SJCRH30 (cell line): ENCODE measurements around the gene OVOL1. TPM values are rescaled to one million over a fixed set of nuclear protein-coding genes. Genes with fewer than 3 reads are reported as not detected.

ENCODE experiments used
- DNase-seq, 2 experiments: peaks; one replicate each; pipeline ENCODE4 v3.0.0-alpha.2; 2015 to 2020
- H3K27ac ChIP-seq: fragments of 250-450 bp; sonication (Bioruptor Pico); 2 replicates; pipeline ENCODE4 v1.5.1; 2020; ENCODE audit warnings: mild to moderate bottlenecking, moderate library complexity
- H3K27me3 ChIP-seq: fragments of 250-450 bp; sonication (Bioruptor Pico); 2 replicates; pipeline ENCODE4 v1.5.1; 2020; ENCODE audit warnings: mild to moderate bottlenecking, moderate library complexity
- H3K36me3 ChIP-seq: fragments of 250-450 bp; sonication (Bioruptor Pico); 2 replicates; pipeline ENCODE4 v1.5.1; 2020; ENCODE audit warnings: mild to moderate bottlenecking, moderate library complexity
- H3K4me1 ChIP-seq: fragments of 250-450 bp; sonication (Bioruptor Pico); 2 replicates; pipeline ENCODE4 v1.5.1; 2020; ENCODE audit warnings: mild to moderate bottlenecking, moderate library complexity
- H3K4me3 ChIP-seq: fragments of 250-450 bp; sonication (Bioruptor Pico); 2 replicates; pipeline ENCODE4 v1.5.1; 2020; ENCODE audit warnings: mild to moderate bottlenecking, moderate library complexity
- H3K9me3 ChIP-seq: fragments of 250-450 bp; sonication (Bioruptor Pico); replicated peaks from 2 replicates; pipeline ENCODE4 v1.5.1; 2020; ENCODE audit warnings: mild to moderate bottlenecking, moderate library complexity
- total RNA-seq: library from RNA; depleted of rRNA; stranded (reverse); fragments of >200 nt; shearing (Covaris generic); gene quantifications from 2 replicates; pipeline ENCODE4 v1.2.3, GENCODE V29; 2014

OVOL1 gene
- total RNA-seq, 1 experiment from 2014 or later: not detected

GRCh38 chr11:65793625-65794400 is 7.0 kb downstream of the OVOL1 start:
- H3K27ac ChIP-seq: no peak overlapping the region
- H3K4me3 ChIP-seq: no peak overlapping the region
- DNase-seq: no peak
- H3K27me3 ChIP-seq: peaks cover 57% of the 10 kb centered on the region
- H3K4me1 ChIP-seq: no peaks in the 10 kb centered on the region
- no peaks in the 10 kb centered on the region for H3K36me3 ChIP-seq
- H3K9me3 ChIP-seq: no peaks in the 10 kb centered on the region

- H3K27me3 ChIP-seq: peaks cover 63% of the 10 kb centered on the region
- no peak for DNase-seq
- H3K4me3 ChIP-seq: no peak overlapping the region
- H3K4me1 ChIP-seq: no peaks in the 10 kb centered on the region
- H3K27ac ChIP-seq: no peak overlapping the region
- no peaks in the 10 kb centered on the region for H3K9me3 ChIP-seq
- H3K36me3 ChIP-seq: no peaks in the 10 kb centered on the region
Measured at GRCh38 chr11:65794570-65795510, 8.0 kb downstream of the OVOL1 start.

DNA sequence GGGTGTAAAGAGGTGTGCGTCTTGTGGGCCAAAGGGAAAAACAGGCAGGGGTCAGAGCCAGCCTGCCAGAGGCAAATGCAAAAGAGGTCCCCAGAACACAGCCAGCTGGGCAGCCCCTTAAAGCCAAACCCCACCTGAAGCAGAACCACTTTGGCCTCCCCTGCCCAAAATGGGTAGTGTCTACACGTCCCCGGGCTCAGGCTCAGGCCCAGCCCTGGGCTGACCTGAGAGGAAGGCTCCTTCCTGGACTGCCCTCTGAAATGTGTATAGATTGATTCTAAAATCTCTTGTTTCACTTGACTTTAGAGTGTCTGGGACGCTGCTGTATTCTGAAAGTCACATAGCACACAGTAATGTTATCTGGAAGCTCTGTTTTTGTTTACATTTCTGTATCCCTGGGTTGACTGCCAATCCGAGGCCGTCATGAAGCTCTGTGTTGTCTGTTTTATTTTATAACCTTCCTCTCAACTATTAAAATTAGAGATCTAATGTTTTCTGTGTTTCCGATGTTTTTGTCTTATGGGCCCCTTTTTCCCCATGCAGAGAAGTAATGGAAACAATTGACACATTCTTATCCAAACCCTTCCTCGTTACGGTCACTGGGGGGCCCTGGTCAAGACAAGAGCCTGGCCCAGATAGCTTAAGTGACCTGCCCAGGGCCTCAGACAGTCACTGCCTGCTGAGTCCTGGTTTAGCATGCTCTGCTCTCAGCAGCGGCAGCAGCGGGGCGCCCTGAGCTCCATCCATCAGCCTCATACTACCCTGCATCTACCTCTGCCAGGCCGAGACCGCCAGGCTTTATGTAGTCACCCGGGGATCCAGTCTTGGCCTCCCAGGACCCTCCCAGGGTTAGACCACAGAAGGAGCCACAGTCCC is 10.1 kb downstream of the OVOL1 start:
- Histone ChIP-seq H3K4me1 (no peaks in the 10 kb centered on the region), H3K9me3 (no peaks in the 10 kb centered on the region), H3K27me3 (peaks cover 57% of the 10 kb centered on the region)

DNA sequence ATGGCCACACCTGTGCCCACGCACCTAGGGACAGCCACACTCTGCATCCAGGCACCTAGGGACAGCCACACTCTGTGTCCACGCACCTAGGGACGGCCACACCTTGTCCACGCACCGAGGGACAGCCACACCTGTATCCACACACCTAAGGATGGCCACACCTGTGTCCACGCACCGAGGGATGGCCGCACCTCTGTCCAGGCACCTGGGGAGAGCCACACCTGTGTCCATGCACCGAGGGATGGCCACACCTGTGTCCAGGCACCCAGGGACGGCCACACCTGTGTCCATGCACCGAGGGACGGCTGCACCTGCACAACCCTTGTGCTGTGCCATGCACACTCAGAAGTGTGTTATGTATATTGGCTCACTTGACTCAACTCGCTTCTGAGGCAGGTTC is 10.8 kb downstream of the OVOL1 start:
- peaks cover 52% of the 10 kb centered on the region for H3K27me3 ChIP-seq
- no peaks in the 10 kb centered on the region for H3K4me1 ChIP-seq
- no peaks in the 10 kb centered on the region for H3K9me3 ChIP-seq
- DNase-seq: no peak
- H3K27ac ChIP-seq: no peak overlapping the region
- H3K4me3 ChIP-seq: no peak overlapping the region
- H3K36me3 ChIP-seq: no peaks in the 10 kb centered on the region

More for the DNA sequence above, 10.1 kb downstream of the OVOL1 start:
- H3K36me3 ChIP-seq: no peaks in the 10 kb centered on the region
- no peak overlapping the region for H3K27ac ChIP-seq
- DNase-seq: no peak
- no peak overlapping the region for H3K4me3 ChIP-seq

DNA sequence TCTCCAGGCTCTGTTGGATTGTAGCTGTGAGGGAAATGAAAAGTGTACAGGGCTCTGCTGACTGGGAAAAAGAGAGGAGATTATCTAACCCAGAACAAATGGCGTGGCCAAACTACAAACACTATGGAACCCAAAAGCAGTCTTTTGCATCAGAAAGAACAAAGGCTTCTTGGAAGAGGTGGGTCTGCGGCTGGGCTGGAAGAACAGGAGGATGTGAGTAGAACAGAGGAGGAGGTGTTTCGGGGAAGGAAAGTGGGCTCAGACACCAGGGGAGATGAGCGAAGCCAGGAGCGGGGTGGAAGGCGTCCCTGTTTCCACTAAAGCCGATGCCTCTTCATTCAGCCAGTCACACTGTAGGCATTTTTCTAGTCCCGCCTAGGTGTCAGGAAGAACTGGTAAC is 12.0 kb downstream of the OVOL1 start:
- Histone ChIP-seq H3K4me1 (no peaks in the 10 kb centered on the region), H3K36me3 (no peaks in the 10 kb centered on the region), H3K4me3 (no peak overlapping the region), H3K9me3 (no peaks in the 10 kb centered on the region), H3K27ac (no peak overlapping the region), H3K27me3 (peaks cover 54% of the 10 kb centered on the region)
- no peak for DNase-seq

- peaks cover 50% of the 10 kb centered on the region for H3K27me3 ChIP-seq
- H3K36me3 ChIP-seq: no peaks in the 10 kb centered on the region
- no peaks in the 10 kb centered on the region for H3K4me1 ChIP-seq
- H3K9me3 ChIP-seq: no peaks in the 10 kb centered on the region
- H3K27ac ChIP-seq: no peak overlapping the region
- DNase-seq: no peak
- H3K4me3 ChIP-seq: no peak overlapping the region
Measured at GRCh38 chr11:65801153-65801987, 14.5 kb downstream of the OVOL1 start.

GRCh38 chr11:65802841-65803240 is 16.0 kb downstream of the OVOL1 start:
- no peaks in the 10 kb centered on the region for H3K36me3 ChIP-seq
- H3K27ac ChIP-seq: no peak overlapping the region
- H3K4me3 ChIP-seq: no peak overlapping the region
- no peaks in the 10 kb centered on the region for H3K9me3 ChIP-seq
- no peak for DNase-seq
- H3K4me1 ChIP-seq: no peaks in the 10 kb centered on the region
- peaks cover 39% of the 10 kb centered on the region for H3K27me3 ChIP-seq

DNA sequence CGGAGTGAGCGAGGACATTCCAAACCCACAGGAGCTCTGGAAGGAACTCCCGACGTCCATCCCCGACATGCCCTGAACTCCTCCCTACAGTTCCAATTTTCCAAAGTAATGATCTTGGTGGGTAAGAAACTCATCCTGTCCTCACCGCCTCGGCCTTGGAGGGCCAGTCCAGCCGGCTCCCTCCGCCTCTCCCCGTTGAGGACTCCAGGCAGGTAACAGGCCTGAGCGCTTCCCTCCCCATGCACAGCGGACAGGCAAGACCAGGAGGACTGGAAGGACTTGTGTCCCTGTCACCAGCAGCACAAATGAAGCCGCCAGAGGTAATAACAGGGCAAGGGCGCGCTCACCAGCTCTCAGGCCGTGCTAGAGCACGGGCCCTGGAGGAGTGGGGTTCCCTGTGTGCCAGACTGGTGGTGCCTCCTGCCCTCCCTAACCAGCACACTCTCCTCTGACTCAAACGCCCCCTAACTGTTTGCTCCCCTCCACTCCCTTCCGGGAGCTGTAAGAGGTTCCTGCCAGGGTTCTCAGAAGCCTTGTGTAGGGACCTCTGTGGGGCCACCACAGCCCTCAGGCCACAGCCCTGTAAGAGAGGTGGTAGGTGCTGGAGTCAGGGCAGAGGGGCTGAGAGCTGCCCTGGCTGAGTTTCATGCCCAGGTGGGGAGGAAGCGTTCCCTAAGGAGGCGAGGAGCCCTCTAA is 17.1 kb downstream of the OVOL1 start:
- Histone ChIP-seq H3K9me3 (no peaks in the 10 kb centered on the region), H3K27ac (no peak overlapping the region), H3K4me3 (no peak overlapping the region), H3K4me1 (no peaks in the 10 kb centered on the region), H3K27me3 (peaks cover 39% of the 10 kb centered on the region), H3K36me3 (no peaks in the 10 kb centered on the region)
- DNase-seq: no peak

- Histone ChIP-seq H3K4me3 (no peak overlapping the region), H3K9me3 (no peaks in the 10 kb centered on the region), H3K36me3 (no peaks in the 10 kb centered on the region), H3K27ac (no peak overlapping the region), H3K27me3 (peaks cover 25% of the 10 kb centered on the region), H3K4me1 (0 out of 2 replicates have a peak, but pooled peaks cover 3% of the 10 kb centered on the region)
- no peak for DNase-seq
Measured at GRCh38 chr11:65806979-65807378, 20.1 kb downstream of the OVOL1 start.

- no peaks in the 10 kb centered on the region for H3K9me3 ChIP-seq
- H3K4me3 ChIP-seq: no peak overlapping the region
- peaks cover 15% of the 10 kb centered on the region for H3K27me3 ChIP-seq
- H3K27ac ChIP-seq: no peak overlapping the region
- no peak for DNase-seq
- no peaks in the 10 kb centered on the region for H3K36me3 ChIP-seq
- H3K4me1 ChIP-seq: 0 out of 2 replicates have a peak, but pooled peaks cover 3% of the 10 kb centered on the region
Measured at GRCh38 chr11:65808744-65809341, 22.0 kb downstream of the OVOL1 start.

GRCh38 chr11:65809496-65809895 is 22.6 kb downstream of the OVOL1 start:
- Histone ChIP-seq H3K27me3 (peaks cover 12% of the 10 kb centered on the region), H3K4me3 (no peak overlapping the region), H3K9me3 (no peaks in the 10 kb centered on the region), H3K4me1 (0 out of 2 replicates have a peak, but pooled peaks cover 3% of the 10 kb centered on the region), H3K27ac (no peak overlapping the region), H3K36me3 (no peaks in the 10 kb centered on the region)
- no peak for DNase-seq

- Histone ChIP-seq H3K9me3 (no peaks in the 10 kb centered on the region), H3K36me3 (no peaks in the 10 kb centered on the region), H3K27me3 (peaks cover 11% of the 10 kb centered on the region), H3K4me1 (0 out of 2 replicates have a peak, but pooled peaks cover 3% of the 10 kb centered on the region), H3K27ac (no peak overlapping the region), H3K4me3 (no peak overlapping the region)
- DNase-seq: no peak
Measured at GRCh38 chr11:65810046-65810868, 23.4 kb downstream of the OVOL1 start.
